GM12891 (cell line): Measurements from ENCODE around the gene UFSP2. TPM values are rescaled to one million over a fixed set of nuclear protein-coding genes. Genes with fewer than 3 reads are reported as not detected.

ENCODE experiments used
- DNase-seq: peaks from one replicate; pipeline ENCODE4 v3.0.0; 2011; ENCODE audit warnings: low spot score; ENCODE audit not compliant: insufficient read length
- FAIRE-seq: peaks from 2 replicates; lab custom pipeline; 2011; peaks lifted over from hg19 to GRCh38; lab: Jason Lieb, UNC
- PAX5 ChIP-seq: IDR thresholded peaks from 2 replicates; pipeline ENCODE4 v1.6.1; 2011; ENCODE audit warnings: low read length, moderate library complexity, mild to moderate bottlenecking; ENCODE audit not compliant: insufficient read depth, severe bottlenecking
- POLR2A ChIP-seq: IDR thresholded peaks from 2 replicates; pipeline ENCODE4 v1.6.1; 2011; ENCODE audit warnings: low read depth, low read length, control low read depth
- POLR2AphosphoS5 ChIP-seq: IDR thresholded peaks from 2 replicates; pipeline ENCODE4 v1.6.1; 2011; ENCODE audit warnings: low read depth, low read length, control low read depth
- POU2F2 ChIP-seq: IDR thresholded peaks from 2 replicates; pipeline ENCODE4 v1.6.1; 2011; ENCODE audit warnings: low read depth, mild to moderate bottlenecking, control low read depth, low read length, moderate library complexity
- SPI1 ChIP-seq: IDR thresholded peaks from 2 replicates; pipeline ENCODE4 v1.6.1; 2011; ENCODE audit warnings: low read depth, low read length, control low read depth
- TAF1 ChIP-seq: IDR thresholded peaks from 2 replicates; pipeline ENCODE4 v1.6.1; 2011; ENCODE audit warnings: low read depth, low read length, control low read depth
- polyA plus RNA-seq: library from polyadenylated mRNA; unstranded; fragments of >200 nt; gene quantifications from one replicate; pipeline ENCODE4 v1.2.1, GENCODE V29; 2012; ENCODE audit warnings: low read depth, missing spikeins, inconsistent platforms; ENCODE audit not compliant: missing spikeins

The UFSP2 gene
- 21.2 TPM for polyA plus RNA-seq

- DNase-seq (peak; percentile 76), FAIRE-seq (peak; percentile 100)
- TF ChIP-seq PAX5 (no peak), POU2F2 (0 out of 2 replicates have a peak, but pooled peaks have one; percentile 48), POLR2AphosphoS5 (no peak), TAF1 (peak; percentile 74; the same call in 1 of the 2 replicates), SPI1 (no peak), POLR2A (peak; percentile 63)
These were observed at the start of gene UFSP2 for GRCh38 chr4:185425647-185426352. UFSP2 (minus strand) TSS chr4:185425964; CDS start chr4:185425868, 96 bp downstream.

GRCh38 chr4:185473247-185473646 lies 47.5 kb upstream of the UFSP2 start:
- FAIRE-seq (no peak), DNase-seq (no peak)

GRCh38 chr4:185472103-185472542 lies 46.4 kb upstream of the UFSP2 start:
- FAIRE-seq (peak; percentile 41), DNase-seq (peak; percentile 12)
- TF ChIP-seq POU2F2: no peak
- TF ChIP-seq TAF1: no peak
- no peak for TF ChIP-seq POLR2AphosphoS5
- TF ChIP-seq PAX5: no peak
- TF ChIP-seq SPI1: no peak

More at GRCh38 chr4:185473247-185473646, 47.5 kb upstream of the UFSP2 start:
- TF ChIP-seq POU2F2 (no peak), POLR2A (no peak), PAX5 (no peak), POLR2AphosphoS5 (no peak), SPI1 (no peak), TAF1 (no peak)

GRCh38 chr4:185471235-185472102 lies 45.7 kb upstream of the UFSP2 start, which contains the start of gene CCDC110:
CCDC110 (minus strand) TSS chr4:185471733; CDS start chr4:185471683, 50 bp downstream.
- DNase-seq (peak; percentile 92), FAIRE-seq (peak; percentile 89)
- TF ChIP-seq PAX5 (peak; percentile 32), POU2F2 (no peak; the same call in 1 of the 2 replicates), TAF1 (no peak)

GRCh38 chr4:185470501-185471195 lies 44.9 kb upstream of the UFSP2 start:
- no peak for TF ChIP-seq PAX5
- no peak for TF ChIP-seq POLR2A
- no peak for TF ChIP-seq POU2F2
- TF ChIP-seq SPI1: no peak
- TF ChIP-seq POLR2AphosphoS5: no peak
- TF ChIP-seq TAF1: no peak
- peak; percentile 88 for FAIRE-seq
- DNase-seq: no peak

- DNase-seq (no peak), FAIRE-seq (no peak)
- TF ChIP-seq PAX5 (no peak), SPI1 (no peak), POU2F2 (no peak), TAF1 (no peak), POLR2A (no peak)
These were observed 43.9 kb upstream of the UFSP2 start for GRCh38 chr4:185469580-185470154.

- DNase-seq: no peak
- no peak for FAIRE-seq
- TF ChIP-seq POLR2A (no peak), SPI1 (no peak), POU2F2 (no peak), POLR2AphosphoS5 (no peak), PAX5 (no peak), TAF1 (no peak)
These were observed 43.2 kb upstream of the UFSP2 start for GRCh38 chr4:185468999-185469398.

GRCh38 chr4:185467991-185468390 lies 42.2 kb upstream of the UFSP2 start:
- DNase-seq: no peak
- TF ChIP-seq PAX5 (no peak), POLR2AphosphoS5 (no peak), TAF1 (no peak), SPI1 (no peak), POLR2A (no peak), POU2F2 (no peak)
- FAIRE-seq: no peak

GRCh38 chr4:185467101-185467500 lies 41.3 kb upstream of the UFSP2 start:
- TF ChIP-seq POLR2A: no peak
- FAIRE-seq (no peak), DNase-seq (no peak)

- FAIRE-seq: no peak
These were observed 39.9 kb upstream of the UFSP2 start for GRCh38 chr4:185465707-185466106.

More at GRCh38 chr4:185465707-185466106, 39.9 kb upstream of the UFSP2 start:
- DNase-seq: no peak
- TF ChIP-seq SPI1 (no peak), POU2F2 (no peak)
